ENCODE results near the gene RDM1. TPM values are rescaled to one million over a fixed set of nuclear protein-coding genes. Genes with fewer than 3 reads are reported as not detected.

Gene RDM1
- polyA plus RNA-seq, 1 donor (not counting 4 experiments of a cell fraction or from before 2014, with no cell fraction given): 1.1 TPM

DNA sequence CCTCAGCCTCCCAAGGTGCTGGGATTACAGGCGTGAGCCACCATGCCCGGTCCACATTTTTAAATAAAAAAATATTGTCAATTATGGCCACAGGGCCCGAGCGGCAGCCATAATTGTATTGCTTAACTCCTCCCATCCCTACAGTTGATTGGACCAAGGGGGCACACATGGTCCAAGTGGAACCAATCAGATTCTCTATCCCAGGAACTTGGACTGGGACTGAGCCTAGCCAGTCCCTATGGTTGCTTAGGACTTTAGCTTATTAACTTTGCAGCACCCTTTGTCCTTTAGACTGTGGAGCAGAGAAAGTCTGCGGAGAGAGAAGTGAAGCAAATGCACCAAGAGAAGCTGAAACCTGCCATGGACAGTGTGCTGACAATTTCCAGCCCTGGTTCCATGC is 5.5 kb upstream of the RDM1 start:
- no peak overlapping the region for H2AFZ ChIP-seq (ENCODE audit: control insufficient read depth, low read length)
- no peak overlapping the region for H3K4me2 ChIP-seq (ENCODE audit: control insufficient read depth, extremely low read depth, insufficient read depth, low read depth, low read length)
- no peak for DNase-seq (ENCODE audit: low read depth, low spot score)
- dilution Hi-C loops (cut with MboI; ENCODE audit: extremely low pct_ligation_motif_present, low sequenced_read_pairs): no loop called here
- TF ChIP-seq EZH2 (IDR thresholded peaks at IDR 0.05; ENCODE audit: low read length): no peak
- TF ChIP-seq CTCF (optimal IDR thresholded peaks at IDR 0.05 in 1 of 3, IDR thresholded peaks at IDR 0.05 in 1 of 3, conservative IDR thresholded peaks at IDR 0.05 in 1 of 3; ENCODE audit: extremely low read depth in 1 of 3, insufficient read depth in 2 of 3, low read length in 3 of 3): no peak
- no peaks in the 10 kb centered on the region for H3K9me3 ChIP-seq (ENCODE audit: control insufficient read depth, low read depth, low read length)
- H3K27me3 ChIP-seq (ENCODE audit: control insufficient read depth, extremely low read depth, insufficient read depth, low read length): no peaks in the 10 kb centered on the region
- no peaks in the 10 kb centered on the region for H4K20me1 ChIP-seq (ENCODE audit: control insufficient read depth, extremely low read depth, insufficient read depth, low read length)
- H3K79me2 ChIP-seq (ENCODE audit: control insufficient read depth, insufficient read depth, low read length): no peaks in the 10 kb centered on the region
- no peak overlapping the region for H3K9ac ChIP-seq (ENCODE audit: control insufficient read depth, extremely low read depth, insufficient read depth, low read length)
- no peaks in the 10 kb centered on the region for H3K36me3 ChIP-seq (ENCODE audit: control insufficient read depth in 2 of 2, extremely low read depth in 1 of 2, insufficient read depth in 2 of 2, low read length in 2 of 2)
- no peaks in the 10 kb centered on the region for H3K9me1 ChIP-seq (ENCODE audit: control insufficient read depth, extremely low read depth, insufficient read depth, low read length)
- no peak overlapping the region for H3K4me3 ChIP-seq (ENCODE audit: control insufficient read depth in 2 of 3, extremely low read depth in 1 of 3, insufficient read depth in 2 of 3, low read depth in 1 of 3, low read length in 3 of 3)
- no peak overlapping the region for H3K27ac ChIP-seq (ENCODE audit: control insufficient read depth, insufficient read depth, low read length)
- no peak for FAIRE-seq
- H3K4me1 ChIP-seq (ENCODE audit: control insufficient read depth, extremely low read depth, insufficient read depth, low read length): no peaks in the 10 kb centered on the region

DNA sequence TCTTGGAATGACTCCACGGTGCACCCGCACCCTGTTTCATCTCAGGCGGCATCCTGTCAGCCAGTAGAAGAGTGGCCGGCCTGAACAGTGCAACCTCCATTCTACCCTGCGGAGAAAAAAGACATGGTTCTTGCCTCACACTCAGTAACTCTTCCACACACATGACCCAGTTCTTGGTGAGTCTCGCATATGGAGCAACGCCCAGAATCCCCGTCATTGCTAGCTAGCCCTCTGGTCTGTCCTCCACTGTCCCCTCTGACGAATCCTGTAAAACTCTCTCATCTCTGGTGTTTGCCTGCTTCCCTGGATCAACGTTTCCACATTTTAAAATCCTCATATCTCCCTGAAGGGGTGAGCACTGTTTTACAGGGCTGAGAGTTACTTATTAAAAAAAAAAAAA is 4.2 kb upstream of the RDM1 start:
- peaks cover 3% of the 10 kb centered on the region for H3K4me1 ChIP-seq (ENCODE audit: control insufficient read depth, extremely low read depth, insufficient read depth, low read length)
- no peaks in the 10 kb centered on the region for H3K36me3 ChIP-seq (ENCODE audit: control insufficient read depth in 2 of 2, extremely low read depth in 1 of 2, insufficient read depth in 2 of 2, low read length in 2 of 2)
- no peaks in the 10 kb centered on the region for H3K27me3 ChIP-seq (ENCODE audit: control insufficient read depth, extremely low read depth, insufficient read depth, low read length)
- no peak for TF ChIP-seq EZH2 (IDR thresholded peaks at IDR 0.05; ENCODE audit: low read length)
- TF ChIP-seq CTCF (optimal IDR thresholded peaks at IDR 0.05 in 1 of 3, IDR thresholded peaks at IDR 0.05 in 1 of 3, conservative IDR thresholded peaks at IDR 0.05 in 1 of 3; ENCODE audit: extremely low read depth in 1 of 3, insufficient read depth in 2 of 3, low read length in 3 of 3): no peak
- H3K79me2 ChIP-seq (ENCODE audit: control insufficient read depth, insufficient read depth, low read length): no peaks in the 10 kb centered on the region
- no peak for DNase-seq (ENCODE audit: low read depth, low spot score)
- H3K27ac ChIP-seq (ENCODE audit: control insufficient read depth, insufficient read depth, low read length): no peak overlapping the region
- no peaks in the 10 kb centered on the region for H3K9me1 ChIP-seq (ENCODE audit: control insufficient read depth, extremely low read depth, insufficient read depth, low read length)
- H4K20me1 ChIP-seq (ENCODE audit: control insufficient read depth, extremely low read depth, insufficient read depth, low read length): no peaks in the 10 kb centered on the region
- H2AFZ ChIP-seq (ENCODE audit: control insufficient read depth, low read length): no peak overlapping the region
- no peak overlapping the region for H3K4me3 ChIP-seq (ENCODE audit: control insufficient read depth in 2 of 3, extremely low read depth in 1 of 3, insufficient read depth in 2 of 3, low read depth in 1 of 3, low read length in 3 of 3)
- H3K4me2 ChIP-seq (ENCODE audit: control insufficient read depth, extremely low read depth, insufficient read depth, low read depth, low read length): no peak overlapping the region
- dilution Hi-C loops (cut with MboI; ENCODE audit: extremely low pct_ligation_motif_present, low sequenced_read_pairs): no loop called here
- H3K9me3 ChIP-seq (ENCODE audit: control insufficient read depth, low read depth, low read length): no peaks in the 10 kb centered on the region
- FAIRE-seq: no peak
- no peak overlapping the region for H3K9ac ChIP-seq (ENCODE audit: control insufficient read depth, extremely low read depth, insufficient read depth, low read length)
